Fibroblast of peridontal ligament (primary cell): ENCODE results near the gene GALNT13.

Experiments used
- DNase-seq: peaks from one replicate; pipeline ENCODE4 v3.0.0-alpha.2; 2010; ENCODE audit errors: extremely low read depth

GALNT13 gene

DNA sequence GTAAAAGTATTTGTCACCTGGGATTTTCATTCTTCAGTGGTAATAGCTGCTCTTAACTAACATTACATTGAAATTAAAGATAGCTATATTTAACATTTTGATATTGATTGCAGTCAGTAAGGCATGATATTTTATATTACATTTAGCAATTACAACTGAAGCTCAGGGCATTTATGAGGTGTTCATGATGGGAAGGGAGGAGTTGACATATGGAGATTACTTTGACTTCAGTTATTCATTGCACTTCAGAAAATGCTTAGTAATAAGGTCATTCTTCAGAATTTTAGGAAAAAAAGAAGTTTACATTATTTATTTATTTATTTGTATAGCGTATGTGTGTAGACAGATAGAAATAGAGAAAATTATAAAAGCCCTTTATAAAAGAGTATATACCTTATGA is 352.0 kb downstream of the GALNT13 start:
- DNase-seq, result no peak

GRCh38 chr2:154226931-154227330 is 355.2 kb downstream of the GALNT13 start:
- DNase-seq, result no peak

DNA sequence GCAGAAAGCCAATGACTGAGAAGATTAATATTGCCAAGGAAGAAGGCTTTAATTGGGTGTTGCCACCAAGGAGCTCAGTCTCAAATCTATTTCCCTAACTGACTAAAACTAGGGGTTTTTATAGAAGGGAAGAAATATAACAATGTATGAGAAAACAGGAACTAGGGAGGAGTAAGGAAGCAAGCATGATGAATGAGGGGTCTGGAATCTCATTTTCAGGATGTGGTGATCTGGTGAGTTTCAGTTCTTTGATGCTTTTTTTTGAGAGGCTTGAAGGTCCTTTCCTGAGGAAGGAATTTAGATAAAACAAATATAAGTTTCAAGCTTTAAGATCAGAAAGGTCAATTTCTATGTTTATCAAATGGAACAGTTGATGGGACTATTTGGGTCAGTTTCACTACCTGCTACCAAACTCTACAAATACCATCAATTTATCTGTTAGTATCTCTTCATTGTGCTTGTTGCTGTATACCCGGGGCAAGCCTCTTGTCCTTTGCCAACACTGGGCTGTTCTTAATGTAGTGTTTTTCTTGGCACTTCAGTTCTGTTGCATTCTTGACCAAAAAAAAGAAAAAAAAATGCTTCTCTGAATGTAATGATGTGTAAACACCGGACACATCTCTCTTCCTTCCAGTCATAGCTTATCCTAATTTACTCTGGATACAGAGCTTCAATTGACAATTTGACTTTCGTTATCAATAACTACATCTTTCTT is 357.0 kb downstream of the GALNT13 start:
- DNase-seq, result no peak

DNA sequence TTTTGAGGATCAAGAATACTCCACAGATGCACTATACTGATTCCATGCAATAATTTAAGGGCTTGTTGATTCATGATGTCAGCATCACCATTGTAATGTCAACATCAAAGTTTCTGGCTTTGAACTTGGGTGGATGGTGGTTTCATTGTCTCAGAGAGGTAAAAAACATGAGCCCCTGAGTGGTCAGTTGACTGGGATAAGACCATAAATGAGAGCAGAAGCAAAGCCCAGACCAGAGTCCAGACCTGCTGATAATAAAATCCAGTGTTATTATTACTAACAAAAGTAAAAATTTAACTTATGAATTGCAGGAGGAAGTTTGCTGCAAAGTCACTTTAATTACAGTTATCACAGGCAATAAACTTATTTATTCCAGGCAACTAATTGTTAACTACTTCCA is 358.2 kb downstream of the GALNT13 start:
- DNase-seq, result no peak

DNA sequence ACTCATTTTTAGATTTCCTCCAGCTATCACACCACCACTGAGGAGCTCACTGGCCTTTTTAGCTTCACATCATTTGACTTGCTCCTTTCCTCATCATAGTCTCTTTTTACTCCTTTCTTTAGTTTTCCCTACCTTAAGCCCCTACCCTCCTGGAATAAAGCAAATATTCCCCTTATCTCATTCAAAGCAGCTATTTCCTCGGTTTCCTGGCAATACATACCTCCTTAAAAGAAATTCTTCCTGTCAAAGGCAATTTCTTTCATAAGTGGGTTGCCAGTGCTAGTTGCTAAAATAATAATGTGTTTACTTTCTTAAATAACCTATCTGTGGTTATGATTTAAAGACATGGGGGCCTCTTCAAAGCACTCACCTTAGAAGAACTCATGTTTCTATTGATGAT is 359.3 kb downstream of the GALNT13 start:
- DNase-seq, result no peak

DNA sequence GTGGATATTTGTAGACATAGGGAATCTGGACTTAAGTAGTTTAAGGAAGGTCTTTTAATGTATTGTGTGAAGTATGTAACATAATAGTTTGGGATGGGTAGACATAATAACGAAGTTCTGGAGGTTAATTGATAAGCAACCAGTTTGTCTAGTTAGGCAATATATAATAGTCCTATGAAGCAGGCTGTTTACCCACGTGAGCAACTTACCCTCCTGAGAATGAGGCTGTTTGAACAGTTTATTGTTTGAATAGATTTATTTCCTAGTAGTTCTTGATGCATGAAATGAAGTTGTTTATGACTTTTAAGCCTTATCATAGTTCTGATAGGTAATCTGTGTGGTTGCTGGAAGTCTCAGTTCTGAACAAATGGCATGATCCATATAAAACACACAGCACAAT is 361.5 kb downstream of the GALNT13 start:
- DNase-seq, result no peak

DNA sequence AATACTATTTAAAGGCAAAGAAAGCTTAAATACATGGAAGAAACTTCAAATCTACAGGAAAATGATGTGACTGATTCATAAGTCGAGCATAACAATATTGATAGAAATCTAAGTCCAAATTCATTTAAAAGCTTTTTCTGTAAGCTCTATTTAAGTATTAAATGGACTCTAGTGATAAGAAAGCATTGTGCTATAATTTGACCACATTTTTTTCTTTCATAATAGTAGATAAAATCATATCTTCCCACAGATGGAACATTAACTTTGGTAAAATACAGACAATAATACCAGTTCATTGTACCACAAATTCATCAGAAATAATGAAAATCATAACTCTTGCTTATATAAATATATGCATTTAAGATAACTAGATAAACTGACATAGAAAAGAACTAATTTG is 366.5 kb downstream of the GALNT13 start:
- DNase-seq, result no peak

GRCh38 chr2:154240316-154240715 is 368.6 kb downstream of the GALNT13 start:
- no peak for DNase-seq

- no peak for DNase-seq
Measured at GRCh38 chr2:154240921-154241379, 369.2 kb downstream of the GALNT13 start.

DNA sequence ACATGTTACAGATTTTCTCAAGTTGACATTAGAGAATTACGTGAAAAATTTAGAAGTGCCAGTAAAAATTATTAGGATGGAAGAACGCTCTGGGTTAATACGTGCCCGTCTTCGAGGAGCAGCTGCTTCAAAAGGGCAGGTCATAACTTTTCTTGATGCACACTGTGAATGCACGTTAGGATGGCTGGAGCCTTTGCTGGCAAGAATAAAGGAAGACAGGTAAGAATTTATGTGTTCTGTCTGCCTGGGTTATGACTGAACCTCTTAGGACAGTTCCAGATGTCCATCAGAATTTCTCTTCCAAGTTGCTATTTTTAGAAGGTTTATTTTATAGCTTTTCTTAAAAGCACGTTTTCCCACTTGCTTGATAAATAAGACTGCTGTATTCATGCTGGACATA is 371.0 kb downstream of the GALNT13 start:
- no peak for DNase-seq

- DNase-seq, result no peak
Measured at GRCh38 chr2:154243685-154244084, 372.0 kb downstream of the GALNT13 start.

DNA sequence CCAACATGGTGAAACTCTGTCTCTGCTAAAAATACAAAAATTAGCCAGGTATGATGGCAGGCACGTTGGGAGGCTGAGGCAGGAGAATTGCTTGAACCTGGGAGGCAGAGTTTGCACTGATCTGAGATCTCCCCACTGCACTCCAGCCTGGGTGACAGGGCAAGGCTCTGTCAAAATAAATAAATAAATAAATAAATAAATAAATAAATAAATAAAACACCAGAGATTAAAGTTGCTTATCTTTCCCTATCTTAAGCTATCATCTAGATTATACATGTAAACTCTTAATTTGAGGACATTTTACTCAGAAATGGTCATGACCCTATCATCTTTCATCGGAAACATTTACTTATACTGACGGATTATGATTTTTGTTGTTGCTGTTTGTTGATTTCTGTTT is 373.2 kb downstream of the GALNT13 start:
- no peak for DNase-seq

- DNase-seq, result no peak
Measured at GRCh38 chr2:154247503-154247902, 375.8 kb downstream of the GALNT13 start.

GRCh38 chr2:154256136-154256535 is 384.4 kb downstream of the GALNT13 start:
- DNase-seq, result no peak

- no peak for DNase-seq
Measured at GRCh38 chr2:154259030-154259429, 387.3 kb downstream of the GALNT13 start.

DNA sequence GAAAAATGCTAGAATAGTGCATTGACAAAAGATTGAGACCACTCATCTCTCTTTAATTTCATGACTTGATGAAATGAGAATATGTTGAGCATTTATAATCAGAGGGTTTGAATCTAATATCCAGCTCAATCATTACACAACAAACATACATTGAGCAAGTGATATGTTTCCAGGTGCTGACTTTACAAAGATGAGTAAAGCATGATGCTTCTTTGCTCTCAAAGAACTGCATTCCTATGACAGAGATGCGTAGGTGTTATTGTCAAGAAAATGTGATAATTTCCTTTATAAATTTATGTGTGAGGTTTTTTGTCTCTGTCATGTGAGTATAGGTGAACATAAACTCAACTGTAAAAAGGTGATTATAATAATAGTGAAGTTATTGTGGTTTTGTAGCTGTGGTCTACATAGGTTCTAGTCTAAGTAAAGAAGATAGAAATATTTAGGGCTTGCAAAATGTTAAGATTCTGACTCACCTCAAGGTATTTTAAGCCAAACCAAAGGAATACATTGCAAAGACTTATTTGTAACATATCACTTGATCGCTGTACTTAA is 389.8 kb downstream of the GALNT13 start:
- DNase-seq, result no peak

- DNase-seq, result no peak
Measured at GRCh38 chr2:154263206-154263605, 391.5 kb downstream of the GALNT13 start.

- no peak for DNase-seq
Measured at GRCh38 chr2:154264024-154264423, 392.3 kb downstream of the GALNT13 start.

- no peak for DNase-seq
Measured at GRCh38 chr2:154267983-154268382, 396.3 kb downstream of the GALNT13 start.

DNA sequence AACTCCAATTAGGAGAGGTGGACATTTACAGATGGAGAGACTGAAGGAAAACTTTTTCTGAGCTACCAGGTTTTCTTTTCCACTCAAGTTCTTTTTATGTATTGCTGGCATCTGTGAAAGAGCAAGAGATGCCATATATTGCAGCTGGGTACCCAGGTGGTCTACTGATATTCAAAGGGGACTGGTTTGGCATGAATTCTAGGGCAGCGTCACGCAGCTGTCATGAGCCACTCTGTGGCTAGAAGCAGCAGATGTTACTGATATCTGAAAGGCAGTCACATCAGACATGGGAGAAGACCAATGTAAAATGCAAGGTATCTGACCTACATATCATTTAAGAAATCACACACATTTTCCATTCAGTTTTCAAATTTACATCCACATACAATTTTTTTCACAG is 408.8 kb downstream of the GALNT13 start:
- DNase-seq, result no peak

GRCh38 chr2:154289870-154290269 is 418.1 kb downstream of the GALNT13 start:
- DNase-seq, result no peak

GRCh38 chr2:154291511-154291910 is 419.8 kb downstream of the GALNT13 start:
- DNase-seq, result no peak

DNA sequence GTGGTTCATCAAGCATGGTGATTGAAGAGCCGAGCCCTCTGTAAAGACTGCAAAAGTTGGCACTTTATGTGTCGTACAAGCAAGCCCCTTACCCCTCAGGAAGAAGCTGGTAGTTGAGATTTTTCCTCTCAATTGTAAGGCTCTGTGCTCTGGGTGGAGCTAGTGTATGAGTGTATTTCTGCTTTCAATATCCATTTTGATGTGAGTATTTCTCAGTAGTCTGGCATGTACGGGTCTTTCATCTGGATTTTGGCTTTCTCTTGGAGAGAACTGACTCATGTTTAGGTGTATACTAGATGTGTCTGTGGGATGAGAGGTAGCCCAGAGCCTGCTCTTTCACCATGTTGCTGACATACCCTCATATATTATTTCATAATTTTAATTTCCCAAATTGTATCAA is 420.2 kb downstream of the GALNT13 start:
- no peak for DNase-seq

- DNase-seq, result no peak
Measured at GRCh38 chr2:154293864-154294263, 422.1 kb downstream of the GALNT13 start.
